ENCODE measurements around the gene CBX2. TPM values are rescaled to one million over a fixed set of nuclear protein-coding genes. Genes with fewer than 3 reads are reported as not detected.
A peak's percentile ranks its signal among the peaks of the same experiment; 100 is the strongest.
"Not testable (repeated sequence)": the region's sequence is repeated elsewhere in the genome, so short reads cannot be mapped to it uniquely, and the experiment has no call there.

CBX2 gene
- total RNA-seq, 1 experiment from 2014 or later: 4.8 TPM

DNA sequence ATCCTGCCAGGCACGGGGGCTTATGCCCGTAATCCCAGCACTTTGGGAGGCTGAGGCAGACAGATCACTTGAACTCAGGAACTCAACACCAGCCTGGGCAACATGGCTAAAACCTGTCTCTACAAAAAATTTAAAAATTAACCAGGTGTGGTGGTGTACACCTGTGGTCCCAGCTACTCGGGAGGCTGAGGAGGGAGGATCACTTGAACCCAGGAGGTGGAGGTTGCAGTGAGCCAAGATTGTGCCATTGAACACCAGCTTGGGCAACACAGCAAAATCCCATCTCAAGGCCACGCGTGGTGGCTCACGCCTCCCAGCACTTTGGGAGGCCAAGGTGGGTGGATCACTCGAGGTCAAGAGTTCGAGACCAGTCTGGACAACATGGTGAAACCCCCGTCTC, 23.0 kb upstream of the CBX2 start:
- H3K4me3 ChIP-seq (ENCODE audit: low read length): not testable (repeated sequence)

DNA sequence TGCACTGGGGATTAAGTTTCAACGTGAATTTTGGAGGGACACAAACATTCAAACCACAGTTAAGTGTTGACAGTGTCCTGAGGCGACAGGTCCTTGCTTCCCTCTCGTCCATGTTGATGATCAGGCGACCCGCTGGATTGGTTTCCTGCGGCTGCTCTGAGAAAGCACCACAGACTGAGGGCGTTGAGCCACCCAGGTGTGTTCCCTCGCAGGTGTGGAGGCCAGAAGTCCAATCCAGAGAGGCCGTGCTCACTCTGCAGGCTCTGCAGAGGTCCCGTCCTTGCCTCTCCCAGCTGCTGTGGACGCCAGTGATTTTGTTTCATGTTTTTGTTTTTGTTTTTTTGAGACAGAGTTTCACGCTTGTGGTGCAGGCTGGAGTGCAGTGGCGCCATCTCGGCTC, 22.4 kb upstream of the CBX2 start:
- no peaks in the 10 kb centered on the region for H3K79me2 ChIP-seq (ENCODE audit: low read length)
- H3K9me2 ChIP-seq (replicated peaks; ENCODE audit: insufficient read depth, low read length): no peaks in the 10 kb centered on the region
- no peak overlapping the region for H2AFZ ChIP-seq (ENCODE audit: low read length)
- no peaks in the 10 kb centered on the region for H3K9me3 ChIP-seq (ENCODE audit: low read length)
- H3K9ac ChIP-seq (ENCODE audit: low read length): no peak overlapping the region
- H3K27me3 ChIP-seq (ENCODE audit: low read length): no peaks in the 10 kb centered on the region
- H4K20me1 ChIP-seq (ENCODE audit: insufficient read depth, low read depth, low read length): no peaks in the 10 kb centered on the region
- H3K36me3 ChIP-seq (ENCODE audit: insufficient read depth, low read length): no peaks in the 10 kb centered on the region
- no peak overlapping the region for H3K4me2 ChIP-seq (ENCODE audit: low read depth, low read length, poor library complexity, severe bottlenecking)
- no peaks in the 10 kb centered on the region for H3K4me1 ChIP-seq (ENCODE audit: low read length)
- DNase-seq: no peak
- H3K4me3 ChIP-seq (ENCODE audit: low read length): no peak overlapping the region
- H3K27ac ChIP-seq (ENCODE audit: low read length): no peak overlapping the region

More for the DNA sequence above, 23.0 kb upstream of the CBX2 start:
- DNase-seq; H3K36me3 ChIP-seq (ENCODE audit: insufficient read depth, low read length); H3K27me3 ChIP-seq (ENCODE audit: low read length); H3K79me2 ChIP-seq (ENCODE audit: low read length); H2AFZ ChIP-seq (ENCODE audit: low read length); H3K4me1 ChIP-seq (ENCODE audit: low read length); H3K4me2 ChIP-seq (ENCODE audit: low read depth, low read length, poor library complexity, severe bottlenecking); H3K9ac ChIP-seq (ENCODE audit: low read length); H3K27ac ChIP-seq (ENCODE audit: low read length); H3K9me2 ChIP-seq (replicated peaks; ENCODE audit: insufficient read depth, low read length); H3K9me3 ChIP-seq (ENCODE audit: low read length); H4K20me1 ChIP-seq (ENCODE audit: insufficient read depth, low read depth, low read length): not testable (repeated sequence)

DNA sequence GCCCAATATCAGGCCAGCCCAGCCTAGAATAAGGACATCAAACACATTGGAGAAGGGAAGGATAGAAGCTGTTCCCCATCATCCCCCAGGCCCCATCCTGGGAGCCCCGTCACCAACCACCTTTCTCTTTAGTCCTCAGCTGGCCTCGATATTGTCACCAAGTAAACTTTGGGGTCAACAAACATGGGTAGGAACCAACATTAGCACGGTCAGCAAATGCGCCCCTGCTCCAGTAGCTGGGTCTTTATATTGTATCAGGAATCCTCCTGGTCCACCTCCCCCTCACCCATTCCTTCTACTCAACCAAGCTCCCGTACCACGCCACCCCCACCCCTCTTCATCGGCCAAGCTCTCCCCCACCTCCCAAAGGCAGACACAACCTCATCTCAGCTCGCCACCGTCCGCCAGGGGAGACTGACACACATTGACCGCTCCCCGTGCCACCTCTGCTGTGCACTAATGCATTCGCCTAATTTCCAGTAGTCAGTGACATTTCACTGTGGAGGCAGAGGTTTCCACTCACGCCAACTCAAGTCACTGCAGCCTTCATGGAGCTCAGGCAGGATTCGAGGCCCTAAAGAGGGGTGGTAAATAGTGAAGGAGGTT, 20.7 kb upstream of the CBX2 start:
- Histone ChIP-seq H2AFZ (ENCODE audit: low read length) (no peak overlapping the region), H3K79me2 (ENCODE audit: low read length) (no peaks in the 10 kb centered on the region), H3K4me2 (ENCODE audit: low read depth, low read length, poor library complexity, severe bottlenecking) (no peak overlapping the region), H3K9ac (ENCODE audit: low read length) (no peak overlapping the region), H3K27ac (ENCODE audit: low read length) (no peak overlapping the region), H3K4me3 (ENCODE audit: low read length) (no peak overlapping the region), H3K4me1 (ENCODE audit: low read length) (peaks cover 6% of the 10 kb centered on the region), H3K9me2 (replicated peaks; ENCODE audit: insufficient read depth, low read length) (no peaks in the 10 kb centered on the region), H3K27me3 (ENCODE audit: low read length) (no peaks in the 10 kb centered on the region), H3K9me3 (ENCODE audit: low read length) (no peaks in the 10 kb centered on the region), H3K36me3 (ENCODE audit: insufficient read depth, low read length) (no peaks in the 10 kb centered on the region), H4K20me1 (ENCODE audit: insufficient read depth, low read depth, low read length) (no peaks in the 10 kb centered on the region)
- DNase-seq: no peak

DNA sequence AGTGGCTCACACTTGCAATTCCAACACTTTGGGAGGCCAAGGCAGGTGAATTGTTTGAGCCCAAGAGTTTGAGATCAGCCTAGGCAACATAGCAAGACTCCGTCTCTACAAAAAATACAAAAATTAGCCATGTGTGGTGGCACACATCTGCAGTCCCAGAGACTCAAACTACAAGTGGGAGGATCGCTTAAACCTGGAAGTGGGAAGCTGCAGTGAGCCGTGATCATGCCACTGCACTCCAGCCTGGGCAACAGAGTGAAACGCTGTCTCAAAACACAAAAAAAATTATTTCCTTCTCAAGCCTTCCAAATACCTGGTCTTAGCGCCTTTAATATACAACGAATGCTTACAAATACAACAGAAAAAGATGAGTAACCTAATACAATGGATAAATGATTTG, 19.7 kb upstream of the CBX2 start:
- Histone ChIP-seq H2AFZ (ENCODE audit: low read length) (no peak overlapping the region), H3K9me2 (replicated peaks; ENCODE audit: insufficient read depth, low read length) (no peaks in the 10 kb centered on the region), H4K20me1 (ENCODE audit: insufficient read depth, low read depth, low read length) (no peaks in the 10 kb centered on the region), H3K4me2 (ENCODE audit: low read depth, low read length, poor library complexity, severe bottlenecking) (no peak overlapping the region), H3K4me1 (ENCODE audit: low read length) (peaks cover 15% of the 10 kb centered on the region), H3K4me3 (ENCODE audit: low read length) (no peak overlapping the region), H3K9ac (ENCODE audit: low read length) (no peak overlapping the region), H3K79me2 (ENCODE audit: low read length) (no peaks in the 10 kb centered on the region), H3K27ac (ENCODE audit: low read length) (no peak overlapping the region), H3K36me3 (ENCODE audit: insufficient read depth, low read length) (no peaks in the 10 kb centered on the region), H3K27me3 (ENCODE audit: low read length) (no peaks in the 10 kb centered on the region), H3K9me3 (ENCODE audit: low read length) (no peaks in the 10 kb centered on the region)
- DNase-seq: no peak

DNA sequence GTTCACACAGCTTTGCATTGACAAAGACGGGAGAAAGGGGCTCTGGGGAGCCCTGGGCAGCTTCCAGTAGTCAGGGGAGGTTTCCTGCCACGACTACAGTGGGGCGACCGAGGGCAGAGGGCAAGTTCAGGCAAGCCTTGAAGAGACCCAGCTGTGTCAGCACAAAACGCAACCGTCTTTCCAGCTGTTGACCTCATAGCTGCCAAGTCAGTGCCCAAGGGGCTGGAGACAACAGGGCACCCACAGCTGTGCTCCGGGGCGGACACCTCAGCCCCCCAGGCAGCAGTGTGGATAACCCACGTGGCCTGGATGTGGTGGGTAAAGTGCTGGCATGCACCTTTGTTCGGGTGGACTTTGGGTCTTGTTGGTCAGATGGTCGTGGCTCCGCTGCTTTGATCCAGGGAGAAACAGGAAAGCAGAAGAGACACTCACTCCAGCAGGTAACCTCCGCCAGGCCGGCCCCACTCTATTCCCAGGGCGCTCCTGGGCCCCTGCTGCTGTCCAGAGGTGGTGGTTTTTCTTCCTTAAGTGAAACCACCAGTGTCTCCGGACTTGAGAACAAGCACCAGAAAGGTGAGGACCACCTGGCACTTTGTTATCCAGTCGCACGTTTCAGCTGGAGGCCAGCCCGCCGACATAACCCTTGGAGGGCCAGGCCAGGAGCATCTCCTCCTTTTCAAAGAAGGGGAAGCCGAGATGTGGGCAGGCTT, 17.6 kb upstream of the CBX2 start:
- Histone ChIP-seq H3K4me2 (ENCODE audit: low read depth, low read length, poor library complexity, severe bottlenecking) (no peak overlapping the region), H3K27ac (ENCODE audit: low read length) (no peak overlapping the region), H3K36me3 (ENCODE audit: insufficient read depth, low read length) (no peaks in the 10 kb centered on the region), H3K4me3 (ENCODE audit: low read length) (no peak overlapping the region), H3K9ac (ENCODE audit: low read length) (no peak overlapping the region), H3K9me3 (ENCODE audit: low read length) (no peaks in the 10 kb centered on the region), H2AFZ (ENCODE audit: low read length) (no peak overlapping the region), H4K20me1 (ENCODE audit: insufficient read depth, low read depth, low read length) (no peaks in the 10 kb centered on the region), H3K9me2 (replicated peaks; ENCODE audit: insufficient read depth, low read length) (no peaks in the 10 kb centered on the region), H3K4me1 (ENCODE audit: low read length) (peaks cover 15% of the 10 kb centered on the region), H3K79me2 (ENCODE audit: low read length) (no peaks in the 10 kb centered on the region), H3K27me3 (ENCODE audit: low read length) (no peaks in the 10 kb centered on the region)
- DNase-seq: no peak

DNA sequence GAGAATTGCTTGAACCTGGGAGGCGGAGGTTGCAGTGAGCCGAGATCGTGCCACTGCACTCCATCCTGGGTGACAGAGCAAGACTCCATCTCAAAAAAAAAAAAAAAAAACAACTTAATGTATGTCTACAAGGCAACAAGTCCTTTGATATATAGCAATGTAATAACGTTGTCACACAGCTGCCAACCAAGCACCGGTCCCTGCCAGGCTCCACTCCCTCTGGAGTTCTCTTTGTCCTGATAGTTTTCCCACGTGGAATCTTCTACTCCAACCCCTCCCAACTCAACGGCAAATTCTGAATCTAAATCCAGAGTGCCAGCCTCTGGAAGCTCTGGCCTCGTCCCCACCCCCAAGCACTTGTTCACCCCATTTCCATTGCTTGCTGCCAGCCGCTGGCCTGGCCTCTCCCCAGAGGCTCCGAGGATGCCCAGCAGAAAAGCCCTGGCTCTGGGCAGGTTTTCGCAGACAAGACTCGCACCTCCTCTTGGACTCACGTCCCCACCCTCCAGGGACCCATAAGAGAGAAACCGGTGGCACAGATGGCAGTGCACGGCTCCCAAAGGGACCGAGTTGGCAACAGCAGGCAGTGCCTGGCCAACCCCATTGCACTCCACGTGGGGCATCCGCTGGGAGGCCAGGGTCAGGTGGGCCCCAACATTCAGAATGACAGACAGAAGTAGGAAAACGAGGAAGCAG, 15.9 kb upstream of the CBX2 start:
- Histone ChIP-seq H3K36me3 (ENCODE audit: insufficient read depth, low read length) (no peaks in the 10 kb centered on the region), H3K9me2 (replicated peaks; ENCODE audit: insufficient read depth, low read length) (no peaks in the 10 kb centered on the region), H3K4me1 (ENCODE audit: low read length) (peaks cover 15% of the 10 kb centered on the region), H2AFZ (ENCODE audit: low read length) (no peak overlapping the region), H3K9ac (ENCODE audit: low read length) (peak overlapping the region; percentile 22; the same call in 1 of the 2 replicates), H3K4me3 (ENCODE audit: low read length) (peak overlapping the region; percentile 31; the same call in 1 of the 2 replicates), H3K27ac (ENCODE audit: low read length) (no peak overlapping the region), H3K4me2 (ENCODE audit: low read depth, low read length, poor library complexity, severe bottlenecking) (peak overlapping the region; percentile 59), H3K27me3 (ENCODE audit: low read length) (no peaks in the 10 kb centered on the region), H4K20me1 (ENCODE audit: insufficient read depth, low read depth, low read length) (no peaks in the 10 kb centered on the region), H3K9me3 (ENCODE audit: low read length) (no peaks in the 10 kb centered on the region), H3K79me2 (ENCODE audit: low read length) (no peaks in the 10 kb centered on the region)
- DNase-seq: peak; percentile 59

DNA sequence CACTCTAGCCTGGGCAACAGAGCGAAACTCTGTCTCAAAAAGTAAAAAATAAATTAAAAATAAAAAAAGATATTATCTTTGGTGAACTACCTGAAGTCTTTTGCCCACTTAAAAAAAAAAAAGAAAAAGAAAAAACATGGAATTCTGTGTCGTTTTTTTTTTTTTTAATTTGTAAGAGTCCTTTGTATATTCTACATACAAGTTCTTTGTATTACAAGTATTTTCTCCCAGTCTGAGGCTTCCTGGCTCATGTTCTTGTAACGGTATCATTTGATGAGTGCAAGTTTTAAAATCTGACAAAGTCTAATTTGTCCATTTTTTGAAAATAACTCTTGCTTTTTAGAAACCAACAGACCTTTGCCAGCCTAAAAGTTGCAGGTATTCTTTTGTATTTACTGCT, 12.2 kb upstream of the CBX2 start:
- no peaks in the 10 kb centered on the region for H4K20me1 ChIP-seq (ENCODE audit: insufficient read depth, low read depth, low read length)
- no peak overlapping the region for H2AFZ ChIP-seq (ENCODE audit: low read length)
- no peak overlapping the region for H3K27ac ChIP-seq (ENCODE audit: low read length)
- no peaks in the 10 kb centered on the region for H3K27me3 ChIP-seq (ENCODE audit: low read length)
- no peaks in the 10 kb centered on the region for H3K79me2 ChIP-seq (ENCODE audit: low read length)
- H3K4me1 ChIP-seq (ENCODE audit: low read length): peaks cover 15% of the 10 kb centered on the region
- no peak overlapping the region for H3K4me2 ChIP-seq (ENCODE audit: low read depth, low read length, poor library complexity, severe bottlenecking)
- H3K9me3 ChIP-seq (ENCODE audit: low read length): no peaks in the 10 kb centered on the region
- no peak for DNase-seq
- no peak overlapping the region for H3K4me3 ChIP-seq (ENCODE audit: low read length)
- no peak overlapping the region for H3K9ac ChIP-seq (ENCODE audit: low read length)
- no peaks in the 10 kb centered on the region for H3K9me2 ChIP-seq (replicated peaks; ENCODE audit: insufficient read depth, low read length)
- no peaks in the 10 kb centered on the region for H3K36me3 ChIP-seq (ENCODE audit: insufficient read depth, low read length)

All from Karpas-422 (cell line).